Hepatocyte (in vitro differentiated cells): ENCODE results near the gene KDM3B. TPM values are rescaled to one million over a fixed set of nuclear protein-coding genes. Genes with fewer than 3 reads are reported as not detected.
A peak's percentile ranks its signal among the peaks of the same experiment; 100 is the strongest.

Experiments
- DNase-seq: peaks from one replicate; pipeline ENCODE4 v3.0.0-alpha.2; 2016; ENCODE audit warnings: low spot score
- H2AFZ ChIP-seq: fragments of 200-600 bp; sonication (generic); 2 replicates; pipeline ENCODE4 v1.6.0; 2016; ENCODE audit warnings: antibody characterized with exemption, mild to moderate bottlenecking
- H3K27ac ChIP-seq: fragments of 200-600 bp; sonication (generic); 2 replicates; pipeline ENCODE4 v1.5.1; 2016; ENCODE audit warnings: mild to moderate bottlenecking
- H3K27me3 ChIP-seq: fragments of 200-600 bp; sonication (generic); 2 replicates; pipeline ENCODE4 v1.6.1; 2016
- H3K36me3 ChIP-seq: fragments of 200-600 bp; sonication (generic); replicated peaks from 2 replicates; pipeline ENCODE4 v1.5.1; 2016; ENCODE audit warnings: low read depth; ENCODE audit not compliant: insufficient read depth
- H3K4me1 ChIP-seq: fragments of 200-600 bp; sonication (generic); 2 replicates; pipeline ENCODE4 v1.5.1; 2016; ENCODE audit warnings: mild to moderate bottlenecking, moderate library complexity; ENCODE audit not compliant: insufficient read depth
- H3K4me2 ChIP-seq: fragments of 200-600 bp; sonication (generic); 2 replicates; pipeline ENCODE4 v1.6.0; 2016
- H3K4me3 ChIP-seq: fragments of 200-600 bp; sonication (generic); 2 replicates; pipeline ENCODE4 v1.5.1; 2016; ENCODE audit warnings: mild to moderate bottlenecking
- H3K79me2 ChIP-seq: fragments of 200-600 bp; sonication (generic); 2 replicates; pipeline ENCODE4 v1.6.0; 2017; ENCODE audit warnings: mild to moderate bottlenecking
- H3K9me2 ChIP-seq: fragments of 200-600 bp; sonication (generic); replicated peaks from 2 replicates; pipeline ENCODE4 v1.6.0; 2017; ENCODE audit warnings: mild to moderate bottlenecking; ENCODE audit not compliant: insufficient read depth
- H3K9me3 ChIP-seq: fragments of 200-600 bp; sonication (generic); 2 replicates; pipeline ENCODE4 v1.5.1; 2016; ENCODE audit warnings: low read depth, mild to moderate bottlenecking
- H4K20me1 ChIP-seq: fragments of 200-600 bp; sonication (generic); 2 replicates; pipeline ENCODE4 v1.6.0; 2016; ENCODE audit warnings: mild to moderate bottlenecking; ENCODE audit not compliant: insufficient read depth, poor library complexity, severe bottlenecking
- EZH2 ChIP-seq: fragments of 200-600 bp; sonication (generic); IDR thresholded peaks from 2 replicates; pipeline ENCODE4 v1.6.1; 2016; ENCODE audit warnings: antibody characterized with exemption, mild to moderate bottlenecking, borderline replicate concordance
- EZH2phosphoT487 ChIP-seq: fragments of 200-600 bp; sonication (generic); IDR thresholded peaks from one replicate; pipeline ENCODE4 v1.6.1; 2018; ENCODE audit warnings: antibody characterized with exemption, mild to moderate bottlenecking, low read depth, moderate library complexity; ENCODE audit not compliant: unreplicated experiment, severe bottlenecking
- WGBS: methylation state at CpG from one replicate; pipeline ENCODE4 v1.1.6; 2016; ENCODE audit warnings: low lambda C conversion rate; ENCODE audit errors: missing lambda C conversion rate; 5-methylcytosine and 5-hydroxymethylcytosine counted together
- polyA plus RNA-seq: library from polyadenylated mRNA; unstranded; fragments of >200 nt; fragmentation: Nextera tagmentation; extraction: Ambion mirVana; gene quantifications from 2 replicates; pipeline ENCODE4 v1.2.1, GENCODE V29; 2016
- total RNA-seq: library from RNA; depleted of rRNA; stranded (reverse); fragments of >200 nt; gene quantifications from 2 replicates; pipeline ENCODE4 v1.2.3, GENCODE V29; 2014
- TF ChIP-seq, protein P1 (sequence below): fragments of 200-600 bp; sonication (generic); IDR thresholded peaks from 2 replicates; pipeline ENCODE4 v1.5.1; 2016; ENCODE audit warnings: antibody characterized with exemption, mild to moderate bottlenecking; ENCODE audit not compliant: poor library complexity

KDM3B gene
- total and polyA plus RNA-seq, 2 experiments from 2014 or later = 22.1 to 67.8 TPM

DNA sequence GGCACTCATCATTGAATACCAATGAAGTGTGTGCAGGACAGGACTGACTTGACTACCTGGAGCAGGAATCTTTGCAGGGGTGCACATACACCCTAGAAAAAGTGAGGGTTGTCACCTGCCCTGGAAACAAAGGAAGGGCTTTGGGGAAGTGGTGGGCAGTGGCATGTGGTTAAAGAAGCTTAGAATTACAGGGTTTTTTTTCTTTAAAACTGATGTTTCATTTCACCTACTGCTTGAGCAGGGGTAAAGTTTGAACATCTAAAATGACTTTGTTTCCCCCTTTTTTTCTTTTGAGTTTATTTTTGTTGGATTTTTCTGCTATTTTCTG lies 2.0 kb upstream of the KDM3B start:
- no peaks in the 10 kb centered on the region for H3K36me3 ChIP-seq
- H3K27ac ChIP-seq = no peak overlapping the region
- peaks cover 11% of the 10 kb centered on the region for H3K4me1 ChIP-seq
- TF ChIP-seq EZH2phosphoT487 (no peak), EZH2 (no peak)
- TF ChIP-seq, protein P1, sequence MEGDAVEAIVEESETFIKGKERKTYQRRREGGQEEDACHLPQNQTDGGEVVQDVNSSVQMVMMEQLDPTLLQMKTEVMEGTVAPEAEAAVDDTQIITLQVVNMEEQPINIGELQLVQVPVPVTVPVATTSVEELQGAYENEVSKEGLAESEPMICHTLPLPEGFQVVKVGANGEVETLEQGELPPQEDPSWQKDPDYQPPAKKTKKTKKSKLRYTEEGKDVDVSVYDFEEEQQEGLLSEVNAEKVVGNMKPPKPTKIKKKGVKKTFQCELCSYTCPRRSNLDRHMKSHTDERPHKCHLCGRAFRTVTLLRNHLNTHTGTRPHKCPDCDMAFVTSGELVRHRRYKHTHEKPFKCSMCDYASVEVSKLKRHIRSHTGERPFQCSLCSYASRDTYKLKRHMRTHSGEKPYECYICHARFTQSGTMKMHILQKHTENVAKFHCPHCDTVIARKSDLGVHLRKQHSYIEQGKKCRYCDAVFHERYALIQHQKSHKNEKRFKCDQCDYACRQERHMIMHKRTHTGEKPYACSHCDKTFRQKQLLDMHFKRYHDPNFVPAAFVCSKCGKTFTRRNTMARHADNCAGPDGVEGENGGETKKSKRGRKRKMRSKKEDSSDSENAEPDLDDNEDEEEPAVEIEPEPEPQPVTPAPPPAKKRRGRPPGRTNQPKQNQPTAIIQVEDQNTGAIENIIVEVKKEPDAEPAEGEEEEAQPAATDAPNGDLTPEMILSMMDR = no peak
- no peak for DNase-seq
- H3K9me3 ChIP-seq = no peaks in the 10 kb centered on the region
- H2AFZ ChIP-seq = no peak overlapping the region
- H3K4me2 ChIP-seq = no peak overlapping the region
- H3K9me2 ChIP-seq = no peaks in the 10 kb centered on the region
- H3K79me2 ChIP-seq = peaks cover 26% of the 10 kb centered on the region
- H3K4me3 ChIP-seq = no peak overlapping the region
- H4K20me1 ChIP-seq = peaks cover 9% of the 10 kb centered on the region
- H3K27me3 ChIP-seq = no peaks in the 10 kb centered on the region

DNA sequence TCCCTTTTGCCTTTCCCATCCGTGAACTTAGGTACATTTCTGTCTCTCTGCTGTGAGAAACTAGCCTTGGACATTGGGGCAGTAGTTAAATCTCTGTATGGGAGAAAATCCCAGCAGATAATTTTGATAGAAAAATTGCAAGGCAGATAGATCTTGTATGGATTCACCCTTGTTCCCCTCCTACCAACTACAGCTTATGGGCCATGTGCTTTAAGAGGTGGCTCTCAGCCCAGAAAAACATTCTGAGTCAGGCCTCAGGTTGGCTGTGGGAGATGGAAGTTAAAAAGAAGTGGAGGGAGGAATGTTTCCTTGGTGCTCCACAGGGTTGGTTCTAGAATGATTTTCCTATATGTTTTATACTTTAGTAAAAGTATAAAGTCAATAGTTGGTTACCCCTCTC lies 1.4 kb upstream of the KDM3B start:
- no peak for DNase-seq
- 100% methylated on average over 1 of the region's 1 CpG for WGBS
- Histone ChIP-seq H3K4me1 (peaks cover 12% of the 10 kb centered on the region), H2AFZ (no peak overlapping the region), H3K27ac (no peak overlapping the region), H3K9me3 (no peaks in the 10 kb centered on the region), H3K4me2 (no peak overlapping the region), H4K20me1 (peaks cover 14% of the 10 kb centered on the region), H3K4me3 (no peak overlapping the region), H3K27me3 (no peaks in the 10 kb centered on the region), H3K9me2 (no peaks in the 10 kb centered on the region), H3K79me2 (peaks cover 31% of the 10 kb centered on the region), H3K36me3 (no peaks in the 10 kb centered on the region)
- TF ChIP-seq, protein P1 = no peak
- TF ChIP-seq EZH2phosphoT487 = no peak
- no peak for TF ChIP-seq EZH2

DNA sequence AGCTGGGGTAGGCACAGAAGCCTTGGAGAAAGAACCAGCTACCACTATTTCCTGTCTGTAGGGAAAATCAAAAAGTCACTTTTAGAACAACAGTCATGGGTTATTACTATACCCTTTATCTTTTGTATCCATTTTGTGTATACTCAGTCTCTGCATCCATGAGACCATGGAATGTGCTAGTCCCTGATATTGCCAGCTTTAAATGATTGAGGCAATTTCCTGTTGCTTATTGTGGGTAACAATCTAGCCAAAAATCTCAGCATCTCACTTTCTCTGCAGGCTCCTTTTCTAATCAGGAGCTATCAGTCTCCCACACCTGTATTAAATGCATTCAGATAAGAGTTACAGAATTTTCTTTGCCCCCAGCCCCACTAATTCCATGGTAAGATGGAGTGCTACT lies 968 bp upstream of the KDM3B start:
- no peak for DNase-seq
- Histone ChIP-seq H3K27me3 (no peaks in the 10 kb centered on the region), H2AFZ (no peak overlapping the region), H3K4me2 (no peak overlapping the region), H4K20me1 (peaks cover 18% of the 10 kb centered on the region), H3K9me2 (no peaks in the 10 kb centered on the region), H3K27ac (no peak overlapping the region), H3K9me3 (no peaks in the 10 kb centered on the region), H3K36me3 (no peaks in the 10 kb centered on the region), H3K4me1 (peaks cover 12% of the 10 kb centered on the region), H3K4me3 (no peak overlapping the region), H3K79me2 (peaks cover 36% of the 10 kb centered on the region)
- TF ChIP-seq, protein P1 = no peak
- TF ChIP-seq EZH2 (no peak), EZH2phosphoT487 (no peak)

DNA sequence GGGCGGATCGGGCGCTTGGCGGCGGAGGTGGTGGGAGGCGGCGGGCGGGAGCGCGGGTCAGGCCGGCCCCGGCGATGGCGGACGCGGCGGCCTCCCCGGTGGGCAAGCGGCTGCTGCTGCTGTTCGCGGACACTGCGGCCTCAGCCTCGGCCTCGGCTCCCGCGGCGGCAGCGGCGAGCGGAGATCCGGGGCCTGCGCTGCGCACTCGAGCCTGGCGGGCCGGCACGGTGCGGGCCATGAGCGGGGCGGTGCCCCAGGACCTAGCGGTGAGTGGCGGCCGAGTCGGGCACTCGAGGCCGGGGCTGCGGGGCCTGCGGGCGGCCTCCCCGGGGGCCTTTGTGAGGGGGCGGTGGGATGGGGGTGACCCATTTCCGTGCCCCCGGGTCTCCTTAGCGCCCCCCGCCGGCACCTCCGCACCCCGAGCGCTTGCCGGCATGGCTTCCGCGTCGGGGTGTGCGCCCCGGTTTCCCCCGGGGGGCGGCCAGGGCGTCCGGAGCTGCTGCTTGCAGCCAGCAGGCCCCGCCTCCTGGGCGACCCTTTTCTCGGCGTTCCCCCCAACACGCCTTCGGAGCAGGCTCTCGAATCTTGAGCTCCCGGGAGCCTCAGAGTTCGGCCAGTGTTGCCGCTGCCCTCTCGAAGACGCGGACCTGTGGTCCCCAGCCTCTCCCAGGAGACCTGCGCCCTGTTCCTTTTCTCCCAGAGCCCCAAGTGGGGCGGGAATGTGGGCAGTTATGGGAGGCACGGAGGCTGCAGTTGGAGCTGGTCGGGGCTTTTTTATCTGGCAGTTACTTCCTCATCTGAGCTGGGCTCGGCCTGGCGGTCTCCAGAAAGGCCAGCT lies 456 bp downstream of the KDM3B start:
- Histone ChIP-seq H3K36me3 (no peaks in the 10 kb centered on the region), H3K4me3 (peak overlapping the region; percentile 98), H2AFZ (peak overlapping the region; percentile 82), H3K9me2 (no peaks in the 10 kb centered on the region), H3K4me2 (peak overlapping the region; percentile 90), H3K4me1 (peaks cover 12% of the 10 kb centered on the region), H3K27me3 (no peaks in the 10 kb centered on the region), H3K9me3 (no peaks in the 10 kb centered on the region), H3K79me2 (peaks cover 50% of the 10 kb centered on the region), H4K20me1 (peaks cover 30% of the 10 kb centered on the region), H3K27ac (peak overlapping the region; percentile 99)
- DNase-seq = peak; percentile 77
- under 1% methylated on average over 33 of the region's 88 CpGs for WGBS
- TF ChIP-seq EZH2 (no peak), EZH2phosphoT487 (no peak)
- TF ChIP-seq, protein P1 = peak; percentile 38
